Dermis microvascular lymphatic vessel endothelial cell (primary cell): ENCODE results near the gene TOLLIP. TPM values are rescaled to one million over a fixed set of nuclear protein-coding genes. Genes with fewer than 3 reads are reported as not detected.

ENCODE experiments used
- DNase-seq, 2 donors: peaks; one replicate each; pipeline versions ENCODE4 v3.0.0 to v3.0.0-alpha.2; 2010; ENCODE audit warnings: low read depth in 2 of 2
- total RNA-seq: library from RNA; depleted of rRNA; stranded (reverse); fragments of >200 nt; gene quantifications from 2 replicates; pipeline ENCODE4 v1.2.1, GENCODE V29; 2014

Gene TOLLIP
- total RNA-seq, 1 donor from 2014 or later = 16.6 TPM

DNA sequence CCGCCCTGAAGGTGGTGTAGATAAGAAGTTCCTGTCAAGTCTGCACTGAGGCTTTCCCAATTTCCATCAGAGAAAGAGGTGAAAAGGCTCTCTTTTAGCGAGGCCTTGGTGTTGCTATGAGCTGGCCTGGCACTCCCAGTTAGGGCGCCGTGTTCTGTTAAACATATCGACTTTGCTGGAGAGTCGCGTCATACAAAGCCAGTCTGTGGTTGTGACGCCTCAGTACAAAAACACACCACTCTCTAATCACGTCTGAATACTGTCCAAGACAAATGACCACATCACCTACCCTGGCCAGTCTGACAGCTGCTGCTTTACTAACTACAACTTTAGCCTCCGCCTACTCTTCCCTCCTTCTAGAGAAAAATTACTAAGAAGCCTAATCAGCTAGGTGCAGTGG lies 8.0 kb upstream of the TOLLIP start:
- DNase-seq = no peak

- no peak for DNase-seq
Observed at GRCh38 chr11:1310772-1311468, 1.5 kb upstream of the TOLLIP start.

GRCh38 chr11:1310318-1310687 lies 871 bp upstream of the TOLLIP start:
- DNase-seq = no peak

- no peak for DNase-seq
Observed at GRCh38 chr11:1308743-1309497, 512 bp downstream of the TOLLIP start.

DNA sequence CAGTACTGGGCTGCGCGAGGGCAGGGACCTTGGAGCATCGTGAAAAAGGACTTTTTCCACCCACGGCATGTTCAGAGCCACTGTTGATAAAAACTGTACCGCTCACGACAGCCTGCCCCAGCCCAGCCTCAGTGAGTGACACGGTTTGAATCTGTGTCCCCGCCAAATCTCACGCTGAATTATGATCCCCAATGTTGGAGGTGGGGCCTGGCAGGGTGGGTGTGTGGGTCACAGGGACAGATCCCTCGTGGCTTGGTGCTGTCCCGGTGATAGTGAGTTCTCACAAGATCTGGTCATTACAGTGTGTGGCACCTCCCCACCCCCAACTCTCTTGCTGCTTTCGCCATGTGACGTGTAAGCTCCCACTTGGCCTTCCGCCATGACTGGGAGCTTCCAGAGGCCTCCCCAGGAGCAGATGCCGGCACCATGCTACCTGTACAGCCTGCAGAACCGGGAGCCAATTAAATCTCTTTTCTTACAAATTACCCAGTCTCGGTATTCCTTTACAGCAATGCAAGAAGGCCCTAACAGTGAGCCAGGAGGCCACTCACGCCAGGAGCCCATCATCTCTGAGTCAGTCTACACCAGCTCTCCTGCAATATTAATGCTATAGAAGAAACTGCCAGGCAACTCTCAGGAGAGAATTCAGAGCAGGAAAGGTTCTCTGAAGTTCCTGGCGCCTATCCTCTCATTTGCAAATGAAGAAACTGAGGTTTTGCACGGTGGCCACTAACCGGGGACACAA lies 1.3 kb downstream of the TOLLIP start:
- DNase-seq = no peak

- DNase-seq = no peak
Observed at GRCh38 chr11:1307163-1307870, 2.1 kb downstream of the TOLLIP start.

DNA sequence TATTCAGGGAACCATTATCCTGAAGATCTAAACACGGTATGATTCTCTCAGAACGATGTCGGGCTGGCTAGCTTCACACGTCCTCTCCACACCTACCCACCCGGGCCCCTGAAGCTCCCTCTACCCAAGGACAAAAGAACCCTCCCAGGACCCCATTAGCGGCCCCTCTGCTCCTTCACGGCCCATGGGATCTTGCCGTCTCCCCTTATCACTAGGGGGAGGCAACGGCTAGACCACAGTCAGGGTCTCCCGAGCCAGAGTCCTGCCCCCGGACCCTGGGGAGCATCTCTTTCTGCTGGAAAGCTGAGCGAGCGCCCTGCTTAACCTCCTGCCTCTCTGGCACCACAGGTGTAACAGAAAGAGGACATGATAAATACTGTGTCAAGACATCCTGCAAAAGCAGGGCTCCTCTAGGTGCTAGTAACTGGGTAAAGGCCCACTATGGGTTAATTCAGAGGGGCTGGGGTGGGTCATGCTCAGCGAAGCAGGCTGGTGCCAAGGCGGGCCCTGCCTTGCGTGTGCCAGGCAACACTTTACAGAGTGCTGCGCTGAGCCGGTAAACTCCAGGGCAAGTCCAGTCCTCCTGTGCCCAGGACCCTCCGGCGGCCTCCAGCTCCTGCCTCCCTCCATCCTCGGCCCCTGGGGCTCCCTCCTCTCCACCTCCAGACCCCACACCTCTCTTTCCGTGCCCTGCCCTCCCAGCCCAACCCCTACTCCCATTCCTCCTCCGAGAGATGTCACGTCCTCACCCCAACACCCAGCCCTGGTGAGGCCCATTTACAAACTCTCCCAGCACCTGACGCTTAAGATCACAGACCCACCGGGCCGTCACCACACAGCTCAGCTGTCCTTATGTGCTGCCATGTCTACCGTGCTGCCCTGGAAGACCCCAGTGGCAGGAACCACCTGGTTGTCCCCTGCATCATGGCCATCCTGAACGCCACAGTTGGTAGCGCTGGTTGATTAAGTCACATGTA lies 3.0 kb downstream of the TOLLIP start:
- DNase-seq = no peak

DNA sequence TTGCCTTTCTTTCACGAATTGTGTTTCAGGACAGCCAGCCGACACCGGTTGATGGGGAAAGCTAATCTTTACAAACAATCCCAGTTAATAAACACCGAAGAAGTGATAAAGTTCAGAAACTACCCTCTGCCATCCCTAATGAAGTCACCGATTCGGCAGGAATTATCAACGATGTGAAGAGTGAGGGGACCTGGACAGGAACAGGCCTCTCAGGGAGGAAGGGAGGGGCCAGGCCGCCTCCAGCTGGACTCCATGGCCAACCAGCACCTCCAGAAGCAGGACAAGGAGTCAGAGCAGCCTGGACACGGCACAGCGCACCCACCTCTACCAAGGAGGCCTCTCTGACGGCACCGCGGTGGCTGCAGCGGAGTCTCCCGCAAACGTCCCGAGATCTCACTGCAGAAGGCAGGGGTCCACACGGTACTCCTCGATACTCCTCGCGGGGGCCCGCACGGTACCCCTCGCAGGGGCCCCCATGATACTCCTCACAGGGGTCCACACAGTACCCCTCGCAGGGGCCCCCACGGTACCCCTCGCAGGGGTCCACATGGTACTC lies 3.9 kb downstream of the TOLLIP start:
- DNase-seq = no peak

DNA sequence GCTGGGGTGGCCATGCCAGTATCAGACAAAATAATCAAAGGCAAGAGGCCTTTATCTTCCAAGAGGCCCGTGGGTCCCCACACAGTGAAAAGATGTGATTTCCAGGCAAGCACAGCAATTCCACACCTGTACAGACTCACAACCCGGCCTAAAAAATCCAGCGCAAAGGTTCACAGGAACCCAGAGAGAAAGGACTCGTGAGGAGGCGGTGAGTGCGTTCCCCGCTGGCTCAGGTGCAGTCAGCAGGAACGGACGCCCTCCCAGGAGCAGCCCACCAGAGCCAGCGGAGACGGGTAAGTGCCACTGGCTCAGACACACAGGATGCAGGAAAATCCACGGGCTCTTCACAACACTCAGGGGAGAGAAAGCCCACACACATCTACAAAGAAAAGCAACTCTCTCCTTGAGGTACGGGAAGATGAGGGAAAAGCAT lies 4.4 kb downstream of the TOLLIP start:
- no peak for DNase-seq

GRCh38 chr11:1304380-1304779 lies 5.1 kb downstream of the TOLLIP start:
- no peak for DNase-seq

GRCh38 chr11:1303973-1304372 lies 5.5 kb downstream of the TOLLIP start:
- no peak for DNase-seq

- DNase-seq = peak; percentile 18 to 53
Observed at GRCh38 chr11:1303126-1303821, 6.2 kb downstream of the TOLLIP start.

DNA sequence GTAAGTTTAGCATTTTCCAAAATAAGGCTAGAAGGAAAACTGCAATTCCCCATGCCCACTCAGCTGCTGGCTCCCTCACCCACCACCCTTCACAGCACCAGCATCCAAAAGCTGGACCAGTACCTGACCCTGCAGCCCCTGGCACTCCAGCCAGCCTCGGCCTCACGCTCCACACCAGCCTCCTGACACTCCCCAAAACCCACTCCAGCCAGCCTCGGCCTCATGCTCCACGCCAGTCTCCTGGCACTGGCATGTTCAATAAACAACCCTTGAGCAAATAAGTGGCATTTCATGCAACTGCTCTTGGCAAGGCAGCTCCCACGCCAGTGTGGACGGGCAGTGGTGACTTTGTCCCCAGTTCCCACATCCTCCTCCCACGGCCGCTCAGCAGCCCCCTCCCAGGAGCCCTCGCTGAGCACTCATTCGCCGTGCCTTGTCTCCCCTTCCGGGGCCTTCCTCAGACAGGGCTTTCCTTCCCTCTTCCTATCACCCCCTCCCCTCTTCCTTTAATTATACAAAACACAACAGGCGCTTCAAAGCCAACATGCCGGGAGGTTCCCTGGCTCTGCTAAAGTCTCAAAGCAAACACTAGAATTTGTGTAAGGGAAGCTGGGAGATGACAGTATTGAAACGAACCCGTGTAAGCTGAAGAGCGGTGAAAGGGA lies 6.8 kb downstream of the TOLLIP start:
- no peak for DNase-seq

DNA sequence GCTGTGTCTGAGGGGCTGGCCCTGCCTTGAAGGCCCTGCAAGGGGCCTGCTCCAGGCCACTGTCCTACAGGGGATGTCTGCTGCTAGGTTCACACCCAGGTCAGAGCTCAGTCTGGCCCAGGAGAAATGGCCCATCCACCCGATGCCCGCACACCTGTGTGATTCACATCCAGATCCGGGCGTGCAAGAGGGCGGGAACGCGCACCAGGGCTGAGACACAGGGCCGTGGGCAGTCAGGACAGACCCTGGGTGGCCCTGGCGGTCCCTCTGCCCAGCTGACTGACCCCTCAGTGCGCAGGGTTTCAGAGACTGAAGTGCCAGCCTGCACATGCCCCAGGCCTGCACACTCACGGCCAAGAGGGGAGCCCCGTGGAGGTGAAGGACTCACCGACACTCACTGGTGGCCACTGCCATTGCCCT lies 7.4 kb downstream of the TOLLIP start:
- DNase-seq = no peak

DNA sequence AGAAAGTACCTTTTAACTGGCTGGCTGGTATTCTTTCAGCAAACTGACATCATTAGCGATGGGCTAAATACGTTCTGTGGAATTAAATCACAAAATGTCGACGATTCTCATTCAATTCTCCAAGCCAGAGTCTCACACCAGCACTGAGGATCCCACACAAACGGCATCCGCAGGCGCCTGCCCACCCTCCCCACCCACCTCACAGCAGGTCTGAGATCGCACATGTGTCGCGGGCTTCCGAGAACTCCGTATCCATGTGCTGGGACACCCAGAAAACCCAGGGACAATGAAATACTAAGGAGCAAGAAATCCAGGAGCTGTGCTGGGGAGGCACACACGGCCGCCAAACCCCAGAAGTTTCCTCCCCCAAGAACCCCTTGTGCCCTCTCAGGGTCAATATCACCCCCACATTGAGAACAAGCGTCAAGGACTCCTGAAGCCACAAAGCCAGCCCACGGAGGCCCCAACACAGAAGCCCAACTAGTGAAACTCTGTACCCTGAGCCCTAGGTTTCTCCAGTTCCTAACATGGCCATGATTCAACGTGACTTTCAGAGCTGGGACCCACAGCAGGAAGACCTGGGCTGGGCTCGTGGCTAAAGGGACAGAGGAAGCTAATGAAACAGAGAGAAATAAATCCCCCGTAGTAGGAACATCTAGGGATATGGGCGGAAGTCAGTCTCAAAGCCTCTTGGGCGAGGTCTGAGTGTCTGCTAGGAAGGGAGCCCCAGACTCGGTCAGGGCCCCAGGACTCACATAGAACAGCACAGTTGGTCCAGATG lies 8.0 kb downstream of the TOLLIP start:
- no peak for DNase-seq

DNA sequence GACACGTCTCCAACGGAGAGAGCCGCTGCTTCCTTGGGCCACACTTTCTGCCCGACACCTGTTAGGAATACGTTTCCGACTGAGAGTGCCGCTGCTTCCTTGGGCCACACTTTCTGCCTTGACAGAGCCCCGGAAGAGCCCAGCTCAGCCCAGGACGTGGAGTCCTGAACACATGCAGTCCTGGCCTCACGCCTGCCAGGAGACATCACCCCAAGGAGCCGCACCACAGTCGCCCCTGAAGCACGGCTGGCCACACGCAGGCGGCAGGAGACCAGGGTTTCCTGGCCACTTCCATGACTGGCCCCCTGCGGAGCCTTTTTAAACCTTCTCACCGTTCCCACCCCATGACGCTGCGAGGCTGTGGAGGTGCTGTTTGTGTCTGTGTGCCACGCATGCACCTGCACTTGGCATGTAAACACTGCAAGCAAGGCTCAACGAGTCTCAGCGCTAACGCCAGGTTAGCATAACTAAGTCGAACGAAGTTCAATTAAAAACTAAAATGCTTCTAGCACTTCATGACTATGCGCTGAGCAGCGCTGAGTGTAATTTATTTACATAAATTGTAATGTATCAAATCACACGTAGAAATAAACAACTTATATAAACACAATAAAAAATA lies 8.8 kb downstream of the TOLLIP start:
- DNase-seq = no peak

- no peak for DNase-seq
Observed at GRCh38 chr11:1300121-1300520, 9.3 kb downstream of the TOLLIP start.

GRCh38 chr11:1299621-1300020 lies 9.8 kb downstream of the TOLLIP start:
- DNase-seq = no peak
